Prostate gland (tissue), 2 donors: ENCODE results near the gene PRKG2. TPM values are rescaled to one million over a fixed set of nuclear protein-coding genes. Genes with fewer than 3 reads are reported as not detected.

ENCODE experiments used
- DNase-seq: peaks from one replicate; pipeline ENCODE4 v3.0.0-alpha.2; 2019; ENCODE audit warnings: low spot score
- H3K27ac ChIP-seq, 2 donors: fragments of 200-600 bp; sonication (generic); 2 replicates each; pipeline ENCODE4 v1.5.1; 2017 to 2019
- H3K27me3 ChIP-seq: fragments of 200-600 bp; sonication (generic); replicated peaks from 2 replicates; pipeline ENCODE4 v1.5.1; 2019; ENCODE audit not compliant: insufficient read depth
- H3K36me3 ChIP-seq, 2 donors: fragments of 200-600 bp; sonication (generic); 1 replicate in 1 of 2; 2 replicates in 1 of 2; pipeline versions ENCODE4 v1.5.1 to v1.8.1; 2017 to 2019
- H3K4me1 ChIP-seq: fragments of 200-600 bp; sonication (generic); replicated peaks from 2 replicates; pipeline ENCODE4 v1.5.1; 2019
- H3K4me3 ChIP-seq, 2 donors: fragments of 200-600 bp; sonication (generic); 2 replicates each; pipeline ENCODE4 v1.5.1; 2017 to 2019
- H3K9me3 ChIP-seq: fragments of 200-600 bp; sonication (generic); 2 replicates; pipeline ENCODE4 v1.5.1; 2017
- CTCF ChIP-seq, 4 experiments: fragments of 200-600 bp in 2 of 4; fragments of 450-650 bp in 2 of 4; sonication (generic) in 2 of 4; IDR thresholded peaks; 1 replicate in 3 of 4; 2 replicates in 1 of 4; pipeline ENCODE4 v1.5.1; 2016 to 2019; ENCODE audit warnings: antibody characterized with exemption in 4 of 4, mild to moderate bottlenecking in 2 of 4, moderate library complexity in 2 of 4
- POLR2A ChIP-seq: fragments of 450-650 bp; IDR thresholded peaks from one replicate; pipeline ENCODE4 v1.6.1; 2016; ENCODE audit warnings: antibody characterized with exemption, mild to moderate bottlenecking
- POLR2AphosphoS5 ChIP-seq: sonication (generic); formaldehyde crosslinking; IDR thresholded peaks from one replicate; pipeline ENCODE4 v1.6.1; 2017; ENCODE audit warnings: antibody characterized with exemption
- WGBS: methylation state at CpG from one replicate; pipeline ENCODE4 v1.1.5; 2018; 5-methylcytosine and 5-hydroxymethylcytosine counted together
- intact Hi-C: fragments of 100-400 bp; cut with DNase I; formaldehyde crosslinking; loops from one replicate; pipeline ENCODE4 v1.14.2; 2022
- total RNA-seq, 2 donors: library from RNA; depleted of rRNA; stranded (reverse); fragments of >200 nt; gene quantifications; one replicate each; pipeline ENCODE4 v1.1.0, GENCODE V29; 2016

Gene PRKG2
- total RNA-seq, 2 donors from 2014 or later = 5.2 to 8.2 TPM

- H3K36me3 ChIP-seq = no peaks in the 10 kb centered on the region
- H3K9me3 ChIP-seq = no peaks in the 10 kb centered on the region
- WGBS = 78% methylated on average over 3 of the region's 3 CpGs
- TF ChIP-seq CTCF (IDR thresholded peaks at IDR 0.05) (no peak), POLR2AphosphoS5 (no peak), POLR2A (no peak)
- no peak overlapping the region for H3K4me3 ChIP-seq
- no peaks in the 10 kb centered on the region for H3K27me3 ChIP-seq
- H3K27ac ChIP-seq = no peak overlapping the region
- intact Hi-C loops = no loop called here
- DNase-seq = no peak
- H3K4me1 ChIP-seq = no peaks in the 10 kb centered on the region
Observed at GRCh38 chr4:81179326-81179725, 35.7 kb downstream of the PRKG2 start.

- H3K4me1 ChIP-seq = no peaks in the 10 kb centered on the region
- H3K9me3 ChIP-seq = no peaks in the 10 kb centered on the region
- H3K27ac ChIP-seq = no peak overlapping the region
- TF ChIP-seq POLR2AphosphoS5 = no peak
- no peak for TF ChIP-seq CTCF (IDR thresholded peaks at IDR 0.05)
- TF ChIP-seq POLR2A = no peak
- H3K36me3 ChIP-seq = no peaks in the 10 kb centered on the region
- intact Hi-C loops = no loop called here
- WGBS = 73% methylated on average over 1 of the region's 1 CpG
- H3K4me3 ChIP-seq = no peak overlapping the region
- H3K27me3 ChIP-seq = no peaks in the 10 kb centered on the region
- no peak for DNase-seq
Observed at GRCh38 chr4:81173213-81173612, 41.8 kb downstream of the PRKG2 start.

GRCh38 chr4:81166458-81167160 is 48.4 kb downstream of the PRKG2 start:
- H3K36me3 ChIP-seq = no peaks in the 10 kb centered on the region
- no peaks in the 10 kb centered on the region for H3K27me3 ChIP-seq
- WGBS = 13% methylated on average over 5 of the region's 5 CpGs
- no peaks in the 10 kb centered on the region for H3K9me3 ChIP-seq
- intact Hi-C loops = no loop called here
- no peak overlapping the region for H3K4me3 ChIP-seq
- TF ChIP-seq POLR2A (no peak), POLR2AphosphoS5 (no peak), CTCF (IDR thresholded peaks at IDR 0.05) (no peak)
- no peak overlapping the region for H3K27ac ChIP-seq
- H3K4me1 ChIP-seq = no peaks in the 10 kb centered on the region
- DNase-seq = no peak

- no peak overlapping the region for H3K27ac ChIP-seq
- WGBS = 48% methylated on average over 1 of the region's 1 CpG
- no peak for TF ChIP-seq POLR2AphosphoS5
- TF ChIP-seq CTCF (IDR thresholded peaks at IDR 0.05) = no peak
- TF ChIP-seq POLR2A = no peak
- DNase-seq = no peak
- intact Hi-C loops = no loop called here
- no peak overlapping the region for H3K4me3 ChIP-seq
- H3K4me1 ChIP-seq = no peaks in the 10 kb centered on the region
- no peaks in the 10 kb centered on the region for H3K36me3 ChIP-seq
- H3K27me3 ChIP-seq = no peaks in the 10 kb centered on the region
- H3K9me3 ChIP-seq = no peaks in the 10 kb centered on the region
Observed at GRCh38 chr4:81165861-81166430, 49.1 kb downstream of the PRKG2 start.
